Progenitor cell of endocrine pancreas (in vitro differentiated cells): ENCODE results near the gene SIL1. TPM values are rescaled to one million over a fixed set of nuclear protein-coding genes. Genes with fewer than 3 reads are reported as not detected.
"Not testable (repeated sequence)": the region's sequence is repeated elsewhere in the genome, so short reads cannot be mapped to it uniquely, and the experiment has no call there.

Experiments
- DNase-seq: peaks from one replicate; pipeline ENCODE4 v3.0.0; 2021; ENCODE audit warnings: low spot score; ENCODE audit not compliant: unreplicated experiment
- H3K27ac Mint-ChIP-seq: 2 replicates; pipeline ENCODE4 v1.8.0; 2021; ENCODE audit warnings: mild to moderate bottlenecking, moderate library complexity, mixed read lengths
- H3K27me3 Mint-ChIP-seq: 2 replicates; pipeline ENCODE4 v1.8.0; 2021; ENCODE audit warnings: mixed read lengths
- H3K36me3 Mint-ChIP-seq: 2 replicates; pipeline ENCODE4 v1.8.0; 2022; ENCODE audit warnings: mixed read lengths; ENCODE audit not compliant: insufficient read depth
- H3K4me1 Mint-ChIP-seq: 2 replicates; pipeline ENCODE4 v1.8.0; 2021; ENCODE audit warnings: low read depth, mixed read lengths
- H3K4me3 Mint-ChIP-seq: 2 replicates; pipeline ENCODE4 v1.8.0; 2021; ENCODE audit warnings: low read depth, mild to moderate bottlenecking, moderate library complexity, mixed read lengths
- H3K9me3 Mint-ChIP-seq: 2 replicates; pipeline ENCODE4 v1.8.0; 2021; ENCODE audit warnings: low read depth, mixed read lengths
- CTCF ChIP-seq: fragments of 200-600 bp; sonication (generic); IDR thresholded peaks from one replicate; pipeline ENCODE4 v1.5.0; 2021; ENCODE audit warnings: antibody characterized with exemption, mild to moderate bottlenecking; ENCODE audit not compliant: unreplicated experiment
- total RNA-seq: library from RNA; stranded (reverse); gene quantifications from 2 replicates; pipeline ENCODE4 v1.2.1, GENCODE V29; 2021

The SIL1 gene
- total RNA-seq, 1 donor from 2014 or later: 26.0 TPM

- TF ChIP-seq CTCF: no peak
- H3K4me1 Mint-ChIP-seq: no peaks in the 10 kb centered on the region
- no peaks in the 10 kb centered on the region for H3K9me3 Mint-ChIP-seq
- no peaks in the 10 kb centered on the region for H3K36me3 Mint-ChIP-seq
- H3K27me3 Mint-ChIP-seq: no peaks in the 10 kb centered on the region
- DNase-seq: no peak
- no peak overlapping the region for H3K4me3 Mint-ChIP-seq
- no peak overlapping the region for H3K27ac Mint-ChIP-seq
Observed at GRCh38 chr5:139046551-139046950, 151.6 kb downstream of the SIL1 start.

GRCh38 chr5:139043157-139043905, 154.8 kb downstream of the SIL1 start:
- no peaks in the 10 kb centered on the region for H3K36me3 Mint-ChIP-seq
- TF ChIP-seq CTCF: no peak
- H3K27me3 Mint-ChIP-seq: no peaks in the 10 kb centered on the region
- no peak for DNase-seq
- H3K4me3 Mint-ChIP-seq: no peak overlapping the region
- no peaks in the 10 kb centered on the region for H3K9me3 Mint-ChIP-seq
- no peak overlapping the region for H3K27ac Mint-ChIP-seq
- H3K4me1 Mint-ChIP-seq: no peaks in the 10 kb centered on the region

- no peaks in the 10 kb centered on the region for H3K4me1 Mint-ChIP-seq
- no peak overlapping the region for H3K4me3 Mint-ChIP-seq
- H3K27ac Mint-ChIP-seq: no peak overlapping the region
- DNase-seq: no peak
- TF ChIP-seq CTCF: no peak
- H3K36me3 Mint-ChIP-seq: peaks cover 6% of the 10 kb centered on the region
- peaks cover 6% of the 10 kb centered on the region for H3K9me3 Mint-ChIP-seq
- no peaks in the 10 kb centered on the region for H3K27me3 Mint-ChIP-seq
Observed at GRCh38 chr5:139040081-139040480, 158.1 kb downstream of the SIL1 start.

- peak; percentile 35 for TF ChIP-seq CTCF
- Mint-ChIP-seq H3K27me3 (no peaks in the 10 kb centered on the region), H3K36me3 (peaks cover 6% of the 10 kb centered on the region), H3K4me1 (no peaks in the 10 kb centered on the region), H3K27ac (no peak overlapping the region), H3K4me3 (no peak overlapping the region), H3K9me3 (peaks cover 6% of the 10 kb centered on the region)
- no peak for DNase-seq
Observed at GRCh38 chr5:139038613-139039305, 159.4 kb downstream of the SIL1 start.

- H3K27ac Mint-ChIP-seq: no peak overlapping the region
Observed at GRCh38 chr5:139037732-139038131, 160.4 kb downstream of the SIL1 start.

GRCh38 chr5:139036332-139036731, 161.8 kb downstream of the SIL1 start:
- not testable (repeated sequence) for H3K27ac Mint-ChIP-seq, H3K27me3 Mint-ChIP-seq, H3K36me3 Mint-ChIP-seq, H3K4me3 Mint-ChIP-seq, H3K4me1 Mint-ChIP-seq, DNase-seq
- H3K9me3 Mint-ChIP-seq: peaks cover 17% of the 10 kb centered on the region

More at GRCh38 chr5:139037732-139038131, 160.4 kb downstream of the SIL1 start:
- no peak for DNase-seq
- Mint-ChIP-seq H3K4me1 (no peaks in the 10 kb centered on the region), H3K9me3 (peaks cover 12% of the 10 kb centered on the region), H3K36me3 (peaks cover 7% of the 10 kb centered on the region), H3K27me3 (no peaks in the 10 kb centered on the region), H3K4me3 (no peak overlapping the region)
- no peak for TF ChIP-seq CTCF
